Skeletal muscle cell (primary cell): ENCODE measurements around the gene SLC25A12.
"Not testable (repeated sequence)": the region's sequence is repeated elsewhere in the genome, so short reads cannot be mapped to it uniquely, and the experiment has no call there.

ENCODE experiments used
- DNase-seq: peaks from one replicate; pipeline ENCODE4 v3.0.0-alpha.2; 2010; ENCODE audit warnings: low read depth
- H3K4me3 ChIP-seq: 2 replicates; pipeline ENCODE4 v1.5.1; 2011; ENCODE audit warnings: low read depth, mild to moderate bottlenecking, control low read depth, low read length, moderate library complexity

Gene SLC25A12

GRCh38 chr2:171798156-171798820, 95.8 kb downstream of the SLC25A12 start:
- peak; percentile 26 for DNase-seq
- no peak overlapping the region for H3K4me3 ChIP-seq

- no peak for DNase-seq
Measured at GRCh38 chr2:171794918-171795317, 99.1 kb downstream of the SLC25A12 start.

GRCh38 chr2:171793691-171794678, 100.1 kb downstream of the SLC25A12 start:
- DNase-seq, result no peak

More at GRCh38 chr2:171794918-171795317, 99.1 kb downstream of the SLC25A12 start:
- no peak overlapping the region for H3K4me3 ChIP-seq

GRCh38 chr2:171792886-171793580, 101.0 kb downstream of the SLC25A12 start:
- DNase-seq, result no peak
- H3K4me3 ChIP-seq, result no peak overlapping the region

More at GRCh38 chr2:171793691-171794678, 100.1 kb downstream of the SLC25A12 start:
- no peak overlapping the region for H3K4me3 ChIP-seq

GRCh38 chr2:171792157-171792556, 101.9 kb downstream of the SLC25A12 start:
- no peak for DNase-seq
- no peak overlapping the region for H3K4me3 ChIP-seq

GRCh38 chr2:171791361-171791760, 102.7 kb downstream of the SLC25A12 start:
- DNase-seq, result no peak
- H3K4me3 ChIP-seq, result no peak overlapping the region

GRCh38 chr2:171789956-171790355, 104.1 kb downstream of the SLC25A12 start:
- no peak overlapping the region for H3K4me3 ChIP-seq
- no peak for DNase-seq

GRCh38 chr2:171788316-171788993, 105.6 kb downstream of the SLC25A12 start:
- no peak for DNase-seq
- no peak overlapping the region for H3K4me3 ChIP-seq

GRCh38 chr2:171787333-171788072, 106.5 kb downstream of the SLC25A12 start:
- DNase-seq, result no peak
- no peak overlapping the region for H3K4me3 ChIP-seq

- H3K4me3 ChIP-seq, result no peak overlapping the region
- no peak for DNase-seq
Measured at GRCh38 chr2:171785450-171785849, 108.6 kb downstream of the SLC25A12 start.

- no peak for DNase-seq
Measured at GRCh38 chr2:171778515-171778914, 115.5 kb downstream of the SLC25A12 start.

GRCh38 chr2:171774581-171774980, 119.5 kb downstream of the SLC25A12 start:
- not testable (repeated sequence) for H3K4me3 ChIP-seq, DNase-seq

More at GRCh38 chr2:171778515-171778914, 115.5 kb downstream of the SLC25A12 start:
- H3K4me3 ChIP-seq, result no peak overlapping the region

- H3K4me3 ChIP-seq, result no peak overlapping the region
- DNase-seq, result no peak
Measured at GRCh38 chr2:171772373-171772772, 121.7 kb downstream of the SLC25A12 start.

- H3K4me3 ChIP-seq, result no peak overlapping the region
- DNase-seq, result no peak
Measured at GRCh38 chr2:171771463-171771862, 122.6 kb downstream of the SLC25A12 start.

GRCh38 chr2:171763602-171764001, 130.4 kb downstream of the SLC25A12 start:
- no peak overlapping the region for H3K4me3 ChIP-seq
- DNase-seq, result no peak

GRCh38 chr2:171762879-171763573, 131.0 kb downstream of the SLC25A12 start:
- no peak overlapping the region for H3K4me3 ChIP-seq
- peak; percentile 41 for DNase-seq

GRCh38 chr2:171761176-171761575, 132.9 kb downstream of the SLC25A12 start:
- H3K4me3 ChIP-seq, DNase-seq: not testable (repeated sequence)

GRCh38 chr2:171758762-171759161, 135.3 kb downstream of the SLC25A12 start:
- H3K4me3 ChIP-seq, DNase-seq: not testable (repeated sequence)
